Spleen (tissue), 7 donors: ENCODE results near the gene LRRC74B.

ENCODE experiments used
- CTCF ChIP-seq, 11 experiments: fragments of 200-600 bp in 7 of 11; fragments of 450-650 bp in 4 of 11; sonication (generic) in 4 of 11; IDR thresholded peaks in 8 of 11; conservative IDR thresholded peaks in 3 of 11; 1 replicate in 7 of 11; 2 replicates in 4 of 11; pipeline versions ENCODE4 v1.4.0 to v1.8.0; 2016 to 2021; ENCODE audit warnings: antibody characterized with exemption in 11 of 11, inconsistent platforms in 4 of 11, mild to moderate bottlenecking in 1 of 11
- POLR2A ChIP-seq, 3 donors: fragments of 450-650 bp; IDR thresholded peaks; one replicate each; pipeline ENCODE4 v1.5.1; 2017; ENCODE audit warnings: antibody characterized with exemption in 3 of 3, mild to moderate bottlenecking in 1 of 3
- donor health status: DM: no; HTN: no; CAD: no; lungs with moderate emphysema.
- donor health status: DM: no; HTN: no; CAD: no.
- donor health status: DM: no; HTN: no; CAD: no.

- TF ChIP-seq CTCF (IDR thresholded peaks at IDR 0.05 in 8 of 11, conservative IDR thresholded peaks at IDR 0.05 in 3 of 11): no peak
- no peak for TF ChIP-seq POLR2A (IDR thresholded peaks at IDR 0.05)
Measured at GRCh38 chr22:21030621-21031544, 14.9 kb upstream of the LRRC74B start.
